Heart left ventricle (tissue), 16 donors: ENCODE results near the gene POFUT2. TPM values are rescaled to one million over a fixed set of nuclear protein-coding genes. Genes with fewer than 3 reads are reported as not detected.
"Not testable (repeated sequence)": the region's sequence is repeated elsewhere in the genome, so short reads cannot be mapped to it uniquely, and the experiment has no call there.

Source experiments
- ATAC-seq, 4 donors: fragments of 200-7000 bp; cut with Tn5 transposase; one replicate each; pipeline ENCODE4 v1.9.1; 2020 to 2022; ENCODE audit warnings: moderate library complexity in 4 of 4, mild to moderate bottlenecking in 3 of 4, moderate number of reproducible peaks in 1 of 4
- DNase-seq, 5 donors: peaks; one replicate each; pipeline ENCODE4 v3.0.0-alpha.2; 2020
- H3K27ac ChIP-seq, 12 donors: fragments of 200-600 bp; sonication (generic) in 4 of 12; one replicate each; pipeline versions ENCODE4 v1.5.0 to v1.8.0; 2016 to 2022; ENCODE audit warnings: mild to moderate bottlenecking in 2 of 12
- H3K27me3 ChIP-seq, 9 donors: fragments of 200-600 bp; sonication (generic) in 2 of 9; one replicate each; pipeline versions ENCODE4 v1.5.1 to v1.8.0; 2016 to 2022; ENCODE audit warnings: mild to moderate bottlenecking in 3 of 9
- H3K36me3 ChIP-seq, 9 donors: fragments of 200-600 bp; sonication (generic) in 2 of 9; one replicate each; pipeline versions ENCODE4 v1.5.0 to v1.8.0; 2018 to 2022; ENCODE audit warnings: mild to moderate bottlenecking in 2 of 9
- H3K4me1 ChIP-seq, 12 donors: fragments of 200-600 bp; sonication (generic) in 4 of 12; one replicate each; pipeline versions ENCODE4 v1.5.0 to v1.8.0; 2016 to 2022; ENCODE audit warnings: mild to moderate bottlenecking in 3 of 12
- H3K4me3 ChIP-seq, 12 donors: fragments of 200-600 bp; sonication (generic) in 4 of 12; one replicate each; pipeline versions ENCODE4 v1.5.0 to v1.8.0; 2017 to 2022; ENCODE audit warnings: mild to moderate bottlenecking in 9 of 12, moderate library complexity in 4 of 12
- H3K9me3 ChIP-seq, 12 donors: fragments of 200-600 bp; sonication (generic) in 4 of 12; one replicate each; pipeline versions ENCODE4 v1.5.0 to v1.8.0; 2016 to 2022; ENCODE audit warnings: mild to moderate bottlenecking in 1 of 12
- POLR2A ChIP-seq, 2 donors: fragments of 450-650 bp; IDR thresholded peaks; one replicate each; pipeline ENCODE4 v1.6.1; 2017; ENCODE audit warnings: antibody characterized with exemption in 2 of 2, mild to moderate bottlenecking in 2 of 2, moderate library complexity in 2 of 2
- WGBS, 4 donors: extraction: QIAGEN DNeasy Blood & Tissue Kit in 2 of 4; methylation state at CpG; one replicate each; pipeline versions ENCODE4 v1.1.5 to v1.1.7; 2013 to 2018; 5-methylcytosine and 5-hydroxymethylcytosine counted together
- intact Hi-C, 10 donors: fragments of 100-400 bp; cut with DNase I; formaldehyde crosslinking; loops; one replicate each; pipeline versions ENCODE4 v1.11.1 to v1.14.2; 2022
- polyA plus RNA-seq, 2 donors: library from polyadenylated mRNA; stranded (reverse); fragments of 200-250 nt; gene quantifications; one replicate each; pipeline ENCODE4 v1.2.3, GENCODE V29; 2013
- total RNA-seq, 9 donors: library from RNA; depleted of rRNA in 2 of 9; stranded (reverse); fragments of >200 nt in 2 of 9; fragmentation: NEBNext Ultra II Directional in 3 of 9; extraction: Animal tissue kit (Norgen Biotek cat#: 25700) in 3 of 9; gene quantifications; one replicate each; pipeline versions ENCODE4 v1.1.0 to v1.2.4, GENCODE V29; 2016 to 2023
- TF ChIP-seq, protein P1 (sequence below), 12 donors: fragments of 200-600 bp; sonication (generic) in 4 of 12; IDR thresholded peaks; one replicate each; pipeline versions ENCODE4 v1.5.0 to v1.8.0; 2018 to 2022; ENCODE audit warnings: antibody characterized with exemption in 12 of 12, mild to moderate bottlenecking in 5 of 12
- donor health status: ischemic (EF 13 %, LVEDD 7.1; RV severe dilation, severe dysfunction).
- donor health status: healthy with polysubstance abuse.
- donor health status: DM: no; HTN: yes; CAD: no.
- donor health status: DM: no; HTN: no; CAD: no.
- donor health status: ischemic (EF 25% LVEDD 6.9; RV normal size, moderate dysfunction).
- donor health status: ischemic (EF 25% LVEDD 5.7; RV mildly dilated, moderate dysfunction).
- donor health status: healthy.
- donor health status: DM: yes; HTN: yes; CAD: no.
- donor health status: ischemic (EF 35%, LVEDD 5.7; RV mildly dilated, moderate dysfunction).
- donor health status: nonischemic (EF 11% LVEDD 7.7; RV severe dilation, severe dysfunction).
- donor health status: DM: yes; HTN: yes; CAD: no.
- donor health status: PGD.
- donor health status: ischemic (EF 29% LVEDD 5.4; RV normal size, mild dysfunction).
- donor health status: nonischemic (EF 23%, LVEDD 6.1; RV moderate dilation, normal function).

The POFUT2 gene
- total and polyA plus RNA-seq, 11 donors = 10.8 to 25.8 (median 18.5) TPM

DNA sequence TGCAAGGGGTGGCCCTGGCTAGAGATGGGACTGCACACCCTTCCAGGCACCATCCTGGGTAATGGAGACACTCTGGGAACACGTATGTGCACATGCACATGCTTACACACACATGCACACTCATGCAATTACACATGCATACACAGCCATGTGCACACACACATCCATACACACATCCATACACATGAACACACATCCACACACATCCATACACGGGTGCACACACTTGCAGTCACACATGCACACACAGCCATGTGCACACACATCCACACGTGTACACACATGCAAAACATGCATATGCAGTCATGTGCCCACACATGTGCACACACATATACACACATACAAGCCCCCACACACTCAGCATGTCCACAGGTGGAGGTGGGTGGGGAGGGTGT, 22.3 kb upstream of the POFUT2 start:
- WGBS, 4 donors = 84 to 90% (median 88%) methylated on average over 3 of the region's 3 CpGs

DNA sequence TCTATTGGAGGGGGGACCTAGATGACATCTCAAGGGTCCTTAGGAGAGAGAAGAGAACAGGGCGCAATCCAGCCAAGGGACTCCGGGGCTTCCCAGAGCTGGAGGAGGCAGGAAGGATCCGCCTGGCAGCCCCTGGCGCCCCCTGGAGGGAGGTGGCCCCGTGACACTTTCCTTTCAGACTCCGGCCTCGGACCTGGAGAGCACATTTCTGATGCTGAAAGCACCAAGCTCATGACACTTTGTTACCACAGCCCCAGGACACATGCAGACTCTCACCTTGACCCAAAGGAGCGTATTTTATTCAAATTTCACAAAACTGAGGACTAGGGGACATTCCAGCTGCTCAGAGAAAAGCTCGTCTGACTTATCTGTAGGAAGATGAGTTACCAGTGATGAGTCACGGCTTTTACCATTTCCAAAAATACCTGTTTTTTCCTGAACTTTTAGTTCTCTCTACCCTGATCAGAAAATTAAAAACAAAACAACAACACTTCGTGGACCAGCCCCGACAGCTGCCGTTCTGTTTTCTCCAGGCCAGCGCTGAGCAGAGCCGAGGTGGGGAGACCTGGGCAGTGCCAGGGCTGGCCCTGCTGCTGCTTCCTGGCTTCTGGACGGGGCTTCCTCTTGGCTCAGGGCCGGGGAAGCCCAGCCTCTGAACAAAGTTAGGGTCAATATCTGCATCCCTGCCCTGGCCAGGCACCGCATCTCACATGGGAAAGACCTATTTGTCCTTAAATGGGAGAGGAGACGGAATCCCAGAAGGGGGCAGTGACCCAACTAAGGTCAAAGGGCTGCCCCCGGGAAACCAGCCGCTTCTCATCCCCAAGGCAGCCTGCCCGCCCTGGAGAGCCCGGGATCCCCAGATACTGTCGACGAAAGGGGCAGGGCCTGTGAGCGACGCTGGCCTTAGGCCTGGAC, 21.6 kb upstream of the POFUT2 start:
- intact Hi-C loops = loop anchor here in 3 of 10 donors (2.0 to 10.0 kb wide), 4 partner anchors 43 to 128 kb away; no protein-coding TSS in a partner anchor
- ATAC-seq (peak; percentile 8 to 59 (median 26)), DNase-seq (peak; percentile 72 to 83 (median 78))
- Histone ChIP-seq H3K27ac (peak overlapping the region; percentile 39 to 81 (median 63)), H3K27me3 (no peaks in the 10 kb centered on the region), H3K9me3 (no peaks in the 10 kb centered on the region), H3K4me3 (no peak overlapping the region), H3K4me1 (peaks cover 4 to 42% (median 26%) of the 10 kb centered on the region in 12 donors), H3K36me3 (no peaks in the 10 kb centered on the region)
- WGBS, 4 donors = 55 to 65% (median 59%) methylated on average over 21 to 27 of the region's 27 CpGs
- TF ChIP-seq POLR2A (IDR thresholded peaks at IDR 0.05) = no peak
- TF ChIP-seq, protein P1, sequence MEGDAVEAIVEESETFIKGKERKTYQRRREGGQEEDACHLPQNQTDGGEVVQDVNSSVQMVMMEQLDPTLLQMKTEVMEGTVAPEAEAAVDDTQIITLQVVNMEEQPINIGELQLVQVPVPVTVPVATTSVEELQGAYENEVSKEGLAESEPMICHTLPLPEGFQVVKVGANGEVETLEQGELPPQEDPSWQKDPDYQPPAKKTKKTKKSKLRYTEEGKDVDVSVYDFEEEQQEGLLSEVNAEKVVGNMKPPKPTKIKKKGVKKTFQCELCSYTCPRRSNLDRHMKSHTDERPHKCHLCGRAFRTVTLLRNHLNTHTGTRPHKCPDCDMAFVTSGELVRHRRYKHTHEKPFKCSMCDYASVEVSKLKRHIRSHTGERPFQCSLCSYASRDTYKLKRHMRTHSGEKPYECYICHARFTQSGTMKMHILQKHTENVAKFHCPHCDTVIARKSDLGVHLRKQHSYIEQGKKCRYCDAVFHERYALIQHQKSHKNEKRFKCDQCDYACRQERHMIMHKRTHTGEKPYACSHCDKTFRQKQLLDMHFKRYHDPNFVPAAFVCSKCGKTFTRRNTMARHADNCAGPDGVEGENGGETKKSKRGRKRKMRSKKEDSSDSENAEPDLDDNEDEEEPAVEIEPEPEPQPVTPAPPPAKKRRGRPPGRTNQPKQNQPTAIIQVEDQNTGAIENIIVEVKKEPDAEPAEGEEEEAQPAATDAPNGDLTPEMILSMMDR (IDR thresholded peaks at IDR 0.05) = peak; percentile 51 to 85 (median 70)

More for the DNA sequence above, 22.3 kb upstream of the POFUT2 start:
- TF ChIP-seq POLR2A (IDR thresholded peaks at IDR 0.05) = no peak
- TF ChIP-seq, protein P1 (IDR thresholded peaks at IDR 0.05) = no peak
- intact Hi-C loops = loop anchor here in 3 of 10 donors (2.0 to 10.0 kb wide), 4 partner anchors 42 to 127 kb away; no protein-coding TSS in a partner anchor
- Histone ChIP-seq H3K9me3 (no peaks in the 10 kb centered on the region), H3K27me3 (no peaks in the 10 kb centered on the region), H3K4me1 (peaks cover 4 to 42% (median 26%) of the 10 kb centered on the region in 12 donors), H3K36me3 (no peaks in the 10 kb centered on the region), H3K4me3 (no peak overlapping the region), H3K27ac (peak overlapping the region in 7 of 12 donors; percentile 60 to 81 (median 68))
- ATAC-seq (no peak), DNase-seq (peak in 1 of 5 donors; percentile 13)

GRCh38 chr21:45308194-45309068, 20.7 kb upstream of the POFUT2 start:
- Histone ChIP-seq H3K4me1 (peaks cover 4 to 42% (median 26%) of the 10 kb centered on the region in 12 donors), H3K36me3 (no peaks in the 10 kb centered on the region), H3K4me3 (no peak overlapping the region), H3K27me3 (no peaks in the 10 kb centered on the region), H3K9me3 (no peaks in the 10 kb centered on the region), H3K27ac (peak overlapping the region; percentile 39 to 81 (median 63))
- TF ChIP-seq, protein P1 (IDR thresholded peaks at IDR 0.05) = no peak
- no peak for TF ChIP-seq POLR2A (IDR thresholded peaks at IDR 0.05)
- intact Hi-C loops = loop anchor here in 3 of 10 donors (2.0 to 10.0 kb wide), 4 partner anchors 44 to 129 kb away; no protein-coding TSS in a partner anchor
- peak in 3 of 5 donors; percentile 58 to 66 (median 65) for DNase-seq
- ATAC-seq = peak in 2 of 4 donors; percentile 25 to 49
- 75 to 82% (median 77%) methylated on average over 14 to 27 of the region's 27 CpGs for WGBS, 4 donors

GRCh38 chr21:45307597-45308158, 20.0 kb upstream of the POFUT2 start:
- H3K9me3 ChIP-seq, H3K4me3 ChIP-seq, ATAC-seq, DNase-seq, H3K27me3 ChIP-seq, H3K36me3 ChIP-seq: not testable (repeated sequence)
- Histone ChIP-seq H3K27ac (peak overlapping the region in 11 of 12 donors; percentile 60 to 95 (median 77)), H3K4me1 (peaks cover 4 to 48% (median 30%) of the 10 kb centered on the region in 12 donors)
- intact Hi-C loops = loop anchor here in 3 of 10 donors (2.0 to 10.0 kb wide), 4 partner anchors 45 to 130 kb away; no protein-coding TSS in a partner anchor
- 88 to 90% (median 88%) methylated on average over 17 of the region's 17 CpGs for WGBS, 4 donors
